Right lobe of liver (tissue), 4 donors: ENCODE measurements around the gene UBE4A.

Source experiments
- POLR2A ChIP-seq: fragments of 450-650 bp; IDR thresholded peaks from one replicate; pipeline ENCODE4 v1.6.1; 2017; ENCODE audit warnings: antibody characterized with exemption, mild to moderate bottlenecking
- TF ChIP-seq, protein P1 (sequence below), 4 donors: fragments of 200-600 bp in 3 of 4; fragments of 450-650 bp in 1 of 4; IDR thresholded peaks; one replicate each; pipeline versions ENCODE4 v1.5.1 to v1.8.0; 2016 to 2022; ENCODE audit warnings: antibody characterized with exemption in 4 of 4, mild to moderate bottlenecking in 2 of 4
- donor health status: DM: no; HTN: no; CAD: no.
- donor health status: DM: no; HTN: no; CAD: no.
- donor health status: DM: no; HTN: yes; CAD: no.

DNA sequence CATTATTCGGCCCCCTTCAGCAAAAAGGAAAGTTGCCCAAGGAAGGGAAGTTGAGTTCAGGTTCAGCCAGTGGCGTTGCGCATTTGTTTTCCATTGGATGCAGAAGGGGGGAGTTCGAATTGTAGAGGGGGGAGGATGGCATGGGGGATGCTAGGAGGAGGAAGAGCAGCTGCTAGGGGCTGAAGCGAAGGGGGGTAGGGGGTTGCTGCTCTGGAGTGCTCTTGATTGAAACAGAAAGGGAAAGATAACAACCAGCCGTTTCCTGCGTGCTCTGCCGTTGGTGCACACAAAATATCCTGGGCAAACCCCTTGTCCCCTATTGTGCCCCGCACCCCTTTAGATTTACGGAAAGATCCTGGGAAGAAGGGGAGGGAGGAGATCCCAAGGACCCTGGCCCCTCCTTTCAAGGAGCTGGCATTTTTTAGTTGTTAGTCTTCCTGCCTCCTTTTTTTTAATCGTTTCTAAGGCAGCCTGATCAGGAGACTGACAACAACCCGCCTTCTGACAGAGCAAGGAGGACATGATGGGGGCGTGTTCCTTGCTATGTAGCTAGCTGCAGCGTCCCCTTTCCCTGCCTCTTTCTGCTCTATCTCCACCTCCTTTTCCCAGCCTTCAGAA is 79.0 kb downstream of the UBE4A start:
- TF ChIP-seq, protein P1, sequence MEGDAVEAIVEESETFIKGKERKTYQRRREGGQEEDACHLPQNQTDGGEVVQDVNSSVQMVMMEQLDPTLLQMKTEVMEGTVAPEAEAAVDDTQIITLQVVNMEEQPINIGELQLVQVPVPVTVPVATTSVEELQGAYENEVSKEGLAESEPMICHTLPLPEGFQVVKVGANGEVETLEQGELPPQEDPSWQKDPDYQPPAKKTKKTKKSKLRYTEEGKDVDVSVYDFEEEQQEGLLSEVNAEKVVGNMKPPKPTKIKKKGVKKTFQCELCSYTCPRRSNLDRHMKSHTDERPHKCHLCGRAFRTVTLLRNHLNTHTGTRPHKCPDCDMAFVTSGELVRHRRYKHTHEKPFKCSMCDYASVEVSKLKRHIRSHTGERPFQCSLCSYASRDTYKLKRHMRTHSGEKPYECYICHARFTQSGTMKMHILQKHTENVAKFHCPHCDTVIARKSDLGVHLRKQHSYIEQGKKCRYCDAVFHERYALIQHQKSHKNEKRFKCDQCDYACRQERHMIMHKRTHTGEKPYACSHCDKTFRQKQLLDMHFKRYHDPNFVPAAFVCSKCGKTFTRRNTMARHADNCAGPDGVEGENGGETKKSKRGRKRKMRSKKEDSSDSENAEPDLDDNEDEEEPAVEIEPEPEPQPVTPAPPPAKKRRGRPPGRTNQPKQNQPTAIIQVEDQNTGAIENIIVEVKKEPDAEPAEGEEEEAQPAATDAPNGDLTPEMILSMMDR (IDR thresholded peaks at IDR 0.05), result no peak
- TF ChIP-seq POLR2A, result no peak
